Activated CD4-positive, alpha-beta T cell treated with anti-CD3 and anti-CD28 coated beads for 36 hours (primary cell): ENCODE results near the gene SPO11. TPM values are rescaled to one million over a fixed set of nuclear protein-coding genes. Genes with fewer than 3 reads are reported as not detected.

Experiments used
- ATAC-seq: fragments of 200-7000 bp; cut with Tn5 transposase; one replicate; pipeline ENCODE4 v1.10.0; 2021; ENCODE audit warnings: mild to moderate bottlenecking, moderate library complexity
- CTCF ChIA-PET: fragments of 350-600 bp; sonication (Branson Sonifier 250); formaldehyde crosslinking; loops from one replicate; lab custom pipeline; 2021; ENCODE audit warnings: antibody characterized with exemption; lab: Charles Lee
- POLR2A ChIA-PET: fragments of 350-600 bp; sonication (Branson Sonifier 250); formaldehyde crosslinking; loops from one replicate; lab custom pipeline; 2021; ENCODE audit warnings: antibody characterized with exemption, inconsistent platforms; lab: Charles Lee
- DNase-seq: peaks from one replicate; pipeline ENCODE4 v3.0.0-alpha.2; 2020
- H3K27ac Mint-ChIP-seq: one replicate; pipeline ENCODE4 v1.8.0; 2021; ENCODE audit warnings: mixed read lengths
- H3K27me3 Mint-ChIP-seq: one replicate; pipeline ENCODE4 v1.8.0; 2021; ENCODE audit warnings: mixed read lengths
- H3K36me3 Mint-ChIP-seq: one replicate; pipeline ENCODE4 v1.8.0; 2021; ENCODE audit warnings: low read depth, mixed read lengths
- H3K4me1 Mint-ChIP-seq: one replicate; pipeline ENCODE4 v1.8.0; 2021; ENCODE audit warnings: mixed read lengths
- H3K4me3 Mint-ChIP-seq: one replicate; pipeline ENCODE4 v1.8.0; 2021; ENCODE audit warnings: mild to moderate bottlenecking, moderate library complexity, mixed read lengths
- H3K9me3 Mint-ChIP-seq: one replicate; pipeline ENCODE4 v1.8.0; 2021; ENCODE audit warnings: low read depth, mixed read lengths
- intact Hi-C, 2 experiments: fragments of 100-400 bp; cut with DNase I in 1 of 2; cut with micrococcal nuclease in 1 of 2; formaldehyde crosslinking; loops; one replicate each; pipeline versions ENCODE4 v1.14.2 to v1.15.1; 2022 to 2024; cut with DNase I, micrococcal nuclease
- total RNA-seq, 2 experiments: library from RNA; stranded (reverse); gene quantifications; one replicate each; pipeline ENCODE4 v1.2.3, GENCODE V29; 2021

Gene SPO11
- total RNA-seq, 2 experiments from 2014 or later: not detected

DNA sequence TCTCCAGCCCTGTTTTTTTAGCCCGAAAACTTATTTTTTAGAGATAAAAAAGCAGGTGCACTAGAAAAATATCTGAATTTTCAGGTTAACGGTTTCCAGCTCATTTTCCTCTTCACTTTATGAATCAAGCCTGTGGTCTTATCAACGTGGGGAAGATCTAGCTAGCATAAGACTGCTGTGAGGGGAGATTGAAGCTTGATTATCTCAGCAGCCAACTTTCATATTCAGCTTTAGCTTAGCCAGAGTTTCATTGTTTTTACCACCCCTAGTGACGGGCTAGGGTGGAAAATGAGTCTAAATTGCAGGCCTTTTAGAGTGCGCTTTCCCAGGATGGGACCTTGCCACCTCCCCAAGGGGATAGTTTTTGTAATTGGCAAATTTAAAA lies 49.7 kb downstream of the SPO11 start:
- Mint-ChIP-seq H3K4me3 (no peak overlapping the region), H3K4me1 (peaks cover 27% of the 10 kb centered on the region), H3K27me3 (no peaks in the 10 kb centered on the region), H3K36me3 (peaks cover 42% of the 10 kb centered on the region), H3K9me3 (no peaks in the 10 kb centered on the region), H3K27ac (peak overlapping the region; percentile 67)
- DNase-seq (no peak), ATAC-seq (peak; percentile 27)
- ChIA-PET CTCF (interaction anchor here (0.6 to 3.7 kb wide), 14 partner anchors 8 to 1025 kb away, joined by 3 to 23 read pairs (median 4); no protein-coding TSS in a partner anchor), POLR2A (interaction anchor here (0.7 to 1.3 kb wide), 3 partner anchors 13 to 114 kb away, joined by 3 to 6 read pairs (median 3); no protein-coding TSS in a partner anchor)
- intact Hi-C loops: no loop called here

GRCh38 chr20:57380081-57380750 lies 50.6 kb downstream of the SPO11 start:
- H3K4me1 Mint-ChIP-seq: peaks cover 21% of the 10 kb centered on the region
- ATAC-seq: no peak
- no peak for DNase-seq
- H3K27me3 Mint-ChIP-seq: no peaks in the 10 kb centered on the region
- H3K36me3 Mint-ChIP-seq: peaks cover 34% of the 10 kb centered on the region
- intact Hi-C loops: loop anchor here in 1 of 2 experiments (2.0 kb wide), 1 partner anchor 215 kb away; no protein-coding TSS in a partner anchor
- CTCF ChIA-PET: interaction anchor here (0.6 to 3.7 kb wide), 12 partner anchors 9 to 1025 kb away, joined by 3 to 23 read pairs (median 3); no protein-coding TSS in a partner anchor
- POLR2A ChIA-PET: interaction anchor here (0.6 to 1.3 kb wide), 2 partner anchors 18 to 318 kb away, joined by 3 to 6 read pairs; no protein-coding TSS in a partner anchor
- H3K27ac Mint-ChIP-seq: no peak overlapping the region
- no peaks in the 10 kb centered on the region for H3K9me3 Mint-ChIP-seq
- H3K4me3 Mint-ChIP-seq: no peak overlapping the region

- DNase-seq (peak; percentile 91), ATAC-seq (peak; percentile 79)
- peak overlapping the region; percentile 7 for H3K27ac Mint-ChIP-seq
- H3K4me1 Mint-ChIP-seq: peaks cover 21% of the 10 kb centered on the region
- intact Hi-C loops: loop anchor here (1.0 to 2.0 kb wide), 3 partner anchors 113 to 213 kb away; no protein-coding TSS in a partner anchor
- peaks cover 22% of the 10 kb centered on the region for H3K36me3 Mint-ChIP-seq
- CTCF ChIA-PET: interaction anchor here (0.6 to 3.7 kb wide), 23 partner anchors 8 to 1917 kb away, joined by 3 to 21 read pairs (median 5); partner anchors contain the start of gene RBM38
- H3K9me3 Mint-ChIP-seq: no peaks in the 10 kb centered on the region
- no peak overlapping the region for H3K4me3 Mint-ChIP-seq
- no peaks in the 10 kb centered on the region for H3K27me3 Mint-ChIP-seq
- POLR2A ChIA-PET: no interaction called here
These were observed 52.2 kb downstream of the SPO11 start for GRCh38 chr20:57381596-57382503.

GRCh38 chr20:57382516-57382915 lies 52.9 kb downstream of the SPO11 start:
- ATAC-seq (no peak), DNase-seq (no peak)
- H3K4me1 Mint-ChIP-seq: peaks cover 21% of the 10 kb centered on the region
- H3K4me3 Mint-ChIP-seq: no peak overlapping the region
- peak overlapping the region; percentile 75 for H3K27ac Mint-ChIP-seq
- no peaks in the 10 kb centered on the region for H3K27me3 Mint-ChIP-seq
- ChIA-PET POLR2A (no interaction called here), CTCF (interaction anchor here (0.6 to 3.7 kb wide), 14 partner anchors 8 to 1916 kb away, joined by 3 to 21 read pairs (median 5); partner anchors contain the start of gene RBM38)
- H3K9me3 Mint-ChIP-seq: no peaks in the 10 kb centered on the region
- intact Hi-C loops: no loop called here
- peaks cover 15% of the 10 kb centered on the region for H3K36me3 Mint-ChIP-seq

DNA sequence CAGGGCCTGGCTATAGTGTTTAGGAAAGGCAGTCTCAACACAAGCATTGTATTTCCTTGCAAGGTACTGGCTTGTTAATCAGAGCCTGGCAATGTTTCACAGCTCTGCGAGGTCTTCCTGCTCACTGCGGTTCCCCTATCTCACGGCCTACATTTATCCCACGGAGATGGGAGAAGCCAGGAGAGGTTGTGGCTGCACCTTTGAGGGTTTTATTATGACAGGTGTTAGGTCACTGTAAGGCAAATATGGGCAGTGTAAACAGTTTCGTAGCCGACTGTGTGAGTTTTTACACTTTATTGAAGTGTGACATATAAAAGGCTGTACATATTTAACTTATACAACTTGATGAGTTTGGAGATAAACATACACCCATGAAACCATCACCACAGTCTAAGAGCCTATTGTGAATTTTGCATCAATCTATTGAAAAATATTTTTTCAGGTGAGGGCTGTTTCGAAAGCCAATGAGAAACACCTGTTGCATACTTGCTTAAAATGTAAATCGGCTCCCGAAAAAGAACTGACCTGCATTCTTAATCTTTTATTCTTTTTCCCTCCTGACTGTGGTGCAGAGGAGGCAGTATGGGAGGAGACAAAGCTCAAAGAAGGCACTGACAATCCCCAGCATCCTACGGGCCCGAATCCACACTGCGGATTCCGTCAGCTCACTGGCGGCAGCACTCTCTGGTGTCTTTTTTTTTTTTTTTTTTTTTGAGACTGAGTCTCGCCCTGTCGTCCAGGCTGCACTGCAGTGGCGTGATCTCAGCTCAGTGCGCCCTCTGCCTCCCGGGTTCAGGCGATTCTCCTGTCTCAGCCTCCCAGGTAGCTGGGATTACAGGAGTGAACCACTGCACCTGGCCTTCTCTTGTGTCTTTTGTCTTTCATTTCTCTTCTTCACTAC lies 54.1 kb downstream of the SPO11 start:
- Mint-ChIP-seq H3K4me3 (no peak overlapping the region), H3K27me3 (no peaks in the 10 kb centered on the region), H3K9me3 (no peaks in the 10 kb centered on the region), H3K27ac (no peak overlapping the region), H3K4me1 (peaks cover 21% of the 10 kb centered on the region), H3K36me3 (peaks cover 8% of the 10 kb centered on the region)
- intact Hi-C loops: no loop called here
- POLR2A ChIA-PET: no interaction called here
- CTCF ChIA-PET: interaction anchor here (0.6 to 3.3 kb wide), 8 partner anchors 10 to 958 kb away, joined by 3 to 21 read pairs (median 6); no protein-coding TSS in a partner anchor
- ATAC-seq (no peak), DNase-seq (no peak)

- ATAC-seq (no peak), DNase-seq (no peak)
- no peaks in the 10 kb centered on the region for H3K27me3 Mint-ChIP-seq
- intact Hi-C loops: no loop called here
- no peak overlapping the region for H3K27ac Mint-ChIP-seq
- ChIA-PET POLR2A (no interaction called here), CTCF (interaction anchor here (0.6 to 1.9 kb wide), 5 partner anchors 21 to 111 kb away, joined by 3 to 6 read pairs (median 5); no protein-coding TSS in a partner anchor)
- H3K9me3 Mint-ChIP-seq: no peaks in the 10 kb centered on the region
- no peak overlapping the region for H3K4me3 Mint-ChIP-seq
- H3K4me1 Mint-ChIP-seq: peaks cover 16% of the 10 kb centered on the region
- peaks cover 8% of the 10 kb centered on the region for H3K36me3 Mint-ChIP-seq
These were observed 54.9 kb downstream of the SPO11 start for GRCh38 chr20:57384486-57384885.

DNA sequence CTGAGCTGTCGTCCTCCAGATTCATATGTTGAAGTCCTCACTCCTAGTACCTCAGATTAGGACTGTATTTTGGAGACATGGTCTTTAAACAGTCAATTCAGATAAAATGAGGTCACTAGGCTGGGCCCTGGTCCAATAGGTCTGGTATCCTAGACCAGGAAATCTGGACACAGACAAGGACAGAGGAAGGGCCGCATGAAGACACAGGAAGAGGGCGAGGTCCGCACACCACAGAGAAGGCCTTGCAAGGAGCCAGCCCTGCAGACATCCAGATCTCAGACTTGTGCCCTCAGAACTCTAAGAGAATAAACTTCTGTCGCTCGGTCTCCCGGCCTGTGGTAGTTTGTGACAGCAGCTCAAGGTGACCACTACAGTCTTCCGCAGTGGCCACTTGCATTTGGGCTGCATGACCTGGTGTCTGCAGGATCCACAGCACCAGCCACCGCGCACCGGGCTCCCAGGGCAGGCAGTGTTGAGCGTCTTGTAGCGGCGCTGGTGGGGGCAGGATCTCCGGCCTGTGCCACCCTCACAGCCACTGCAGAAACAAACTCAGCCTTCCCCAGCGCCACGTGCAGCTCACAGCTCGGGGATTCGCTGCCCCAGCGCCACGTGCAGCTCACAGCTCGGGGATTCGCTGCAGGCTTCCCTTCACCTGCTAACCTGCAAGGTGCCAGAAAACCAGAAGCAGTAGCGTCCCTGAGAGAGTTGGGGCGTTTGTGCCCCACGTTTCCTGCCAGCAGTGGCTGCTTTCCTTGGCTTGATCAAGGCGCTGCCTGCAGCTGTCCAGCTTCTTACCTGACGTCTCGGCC lies 55.6 kb downstream of the SPO11 start:
- intact Hi-C loops: no loop called here
- Mint-ChIP-seq H3K4me1 (peaks cover 20% of the 10 kb centered on the region), H3K9me3 (no peaks in the 10 kb centered on the region), H3K36me3 (peaks cover 4% of the 10 kb centered on the region), H3K27ac (no peak overlapping the region), H3K27me3 (no peaks in the 10 kb centered on the region), H3K4me3 (no peak overlapping the region)
- ChIA-PET CTCF (interaction anchor here (0.9 to 1.8 kb wide), 3 partner anchors 24 to 111 kb away, joined by 3 to 6 read pairs (median 5); no protein-coding TSS in a partner anchor), POLR2A (no interaction called here)
- DNase-seq (no peak), ATAC-seq (no peak)

GRCh38 chr20:57385940-57386339 lies 56.3 kb downstream of the SPO11 start:
- CTCF ChIA-PET: interaction anchor here (1.4 to 1.8 kb wide), 3 partner anchors 9 to 110 kb away, joined by 3 to 6 read pairs (median 5); no protein-coding TSS in a partner anchor
- H3K4me3 Mint-ChIP-seq: no peak overlapping the region

DNA sequence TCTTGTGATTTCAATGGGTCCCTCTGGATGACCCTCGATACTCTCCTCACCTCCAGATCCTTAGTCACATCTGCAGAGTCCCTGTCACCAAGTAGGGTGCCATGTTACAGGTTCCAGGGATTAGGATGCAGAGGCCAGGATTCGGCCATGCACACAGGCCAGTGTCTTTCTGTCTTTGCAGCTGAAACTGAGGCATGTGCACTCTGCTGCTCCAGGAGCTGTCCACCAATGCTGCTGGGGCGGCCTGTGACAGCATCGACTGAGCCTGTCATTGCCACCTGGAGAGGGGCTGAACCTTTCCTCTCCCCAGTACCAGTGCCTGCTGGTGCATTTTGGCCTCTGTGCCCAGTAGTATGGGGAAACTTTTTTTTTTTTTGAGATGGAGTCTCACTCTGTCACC lies 57.2 kb downstream of the SPO11 start:
- H3K9me3 Mint-ChIP-seq: no peaks in the 10 kb centered on the region
- POLR2A ChIA-PET: interaction anchor here (1.5 kb wide), 1 partner anchor 12 kb away, joined by 3 read pairs; no protein-coding TSS in a partner anchor
- no peak for ATAC-seq
- H3K4me3 Mint-ChIP-seq: no peak overlapping the region
- H3K4me1 Mint-ChIP-seq: peaks cover 24% of the 10 kb centered on the region
- no peaks in the 10 kb centered on the region for H3K27me3 Mint-ChIP-seq
- intact Hi-C loops: no loop called here
- no peak overlapping the region for H3K27ac Mint-ChIP-seq
- CTCF ChIA-PET: interaction anchor here (1.4 kb wide), 1 partner anchor 10 kb away, joined by 3 read pairs; no protein-coding TSS in a partner anchor
- H3K36me3 Mint-ChIP-seq: peaks cover 2% of the 10 kb centered on the region
- DNase-seq: no peak

More at GRCh38 chr20:57385940-57386339, 56.3 kb downstream of the SPO11 start:
- ATAC-seq (no peak), DNase-seq (no peak)
- POLR2A ChIA-PET: no interaction called here
- no peaks in the 10 kb centered on the region for H3K27me3 Mint-ChIP-seq
- H3K27ac Mint-ChIP-seq: no peak overlapping the region
- H3K9me3 Mint-ChIP-seq: no peaks in the 10 kb centered on the region
- peaks cover 3% of the 10 kb centered on the region for H3K36me3 Mint-ChIP-seq
- peaks cover 24% of the 10 kb centered on the region for H3K4me1 Mint-ChIP-seq
- intact Hi-C loops: no loop called here
